Left forelimb (tissue), 1 donor: ENCODE data around the gene FREY1.

Source experiments
- DNase-seq: peaks from one replicate; pipeline ENCODE4 v3.0.0-alpha.2; 2018; ENCODE audit warnings: low spot score

FREY1 gene

GRCh38 chr11:45870706-45871105, 36.4 kb downstream of the FREY1 start:
- no peak for DNase-seq

DNA sequence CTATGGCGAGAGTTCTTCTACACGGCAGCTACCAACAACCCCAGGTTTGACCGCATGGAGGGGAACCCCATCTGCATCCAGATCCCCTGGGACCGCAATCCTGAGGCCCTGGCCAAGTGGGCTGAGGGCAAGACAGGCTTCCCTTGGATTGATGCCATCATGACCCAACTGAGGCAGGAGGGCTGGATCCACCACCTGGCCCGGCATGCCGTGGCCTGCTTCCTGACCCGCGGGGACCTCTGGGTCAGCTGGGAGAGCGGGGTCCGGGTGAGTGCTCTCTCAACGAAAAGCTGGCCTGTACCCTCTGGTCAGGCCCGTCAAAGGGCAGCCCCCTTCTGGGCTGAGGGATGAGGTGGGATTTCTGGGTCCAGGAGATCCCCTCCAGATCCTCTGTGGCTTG, 37.5 kb downstream of the FREY1 start:
- DNase-seq = no peak

DNA sequence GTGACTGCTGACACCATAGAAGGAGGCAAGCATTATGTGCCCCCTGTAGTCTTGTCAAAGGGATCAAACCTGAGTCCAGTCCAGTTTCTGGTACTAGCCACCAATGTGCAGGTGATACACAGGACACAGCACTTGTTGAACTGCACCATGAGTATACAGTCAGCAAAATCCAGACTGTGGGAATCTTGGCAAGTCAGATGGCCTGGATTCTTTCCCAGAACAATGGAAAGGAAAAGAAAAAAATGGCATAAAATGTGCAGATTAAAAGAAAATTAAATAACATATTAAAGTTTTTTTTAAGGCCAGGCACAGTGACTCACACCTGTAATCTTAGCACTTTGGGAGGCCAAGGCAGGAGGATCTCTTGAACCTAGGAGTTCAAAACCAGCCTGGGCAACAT, 43.0 kb downstream of the FREY1 start:
- no peak for DNase-seq

- no peak for DNase-seq
Observed at GRCh38 chr11:45860764-45861510, 46.1 kb downstream of the FREY1 start.

GRCh38 chr11:45860348-45860747, 46.7 kb downstream of the FREY1 start:
- DNase-seq = no peak

DNA sequence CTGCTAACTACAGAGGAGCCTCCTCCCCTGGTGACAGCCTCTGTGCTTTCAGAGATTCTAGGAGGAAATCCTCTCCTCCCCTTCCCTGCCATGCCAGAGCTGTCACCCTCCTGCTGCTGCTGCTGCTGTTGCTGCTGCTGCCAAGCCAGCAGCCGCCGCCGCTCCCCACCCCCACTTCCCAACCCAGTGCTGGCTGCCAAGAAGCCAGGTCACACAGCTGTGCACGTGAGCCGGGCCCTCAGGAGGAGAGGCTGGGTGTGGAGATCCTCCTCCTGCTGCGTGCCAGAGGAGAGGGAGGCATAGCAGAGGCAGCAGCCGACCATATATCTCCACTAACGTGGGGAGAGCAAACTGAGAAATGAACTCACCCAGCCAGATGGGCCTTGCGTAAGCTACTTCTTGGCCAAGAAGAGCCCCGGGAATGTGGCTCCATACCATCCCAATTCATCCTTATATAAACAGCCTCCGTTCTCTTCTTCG, 47.4 kb downstream of the FREY1 start:
- peak; percentile 89 for DNase-seq

- DNase-seq = no peak
Observed at GRCh38 chr11:45858751-45859398, 48.2 kb downstream of the FREY1 start.

DNA sequence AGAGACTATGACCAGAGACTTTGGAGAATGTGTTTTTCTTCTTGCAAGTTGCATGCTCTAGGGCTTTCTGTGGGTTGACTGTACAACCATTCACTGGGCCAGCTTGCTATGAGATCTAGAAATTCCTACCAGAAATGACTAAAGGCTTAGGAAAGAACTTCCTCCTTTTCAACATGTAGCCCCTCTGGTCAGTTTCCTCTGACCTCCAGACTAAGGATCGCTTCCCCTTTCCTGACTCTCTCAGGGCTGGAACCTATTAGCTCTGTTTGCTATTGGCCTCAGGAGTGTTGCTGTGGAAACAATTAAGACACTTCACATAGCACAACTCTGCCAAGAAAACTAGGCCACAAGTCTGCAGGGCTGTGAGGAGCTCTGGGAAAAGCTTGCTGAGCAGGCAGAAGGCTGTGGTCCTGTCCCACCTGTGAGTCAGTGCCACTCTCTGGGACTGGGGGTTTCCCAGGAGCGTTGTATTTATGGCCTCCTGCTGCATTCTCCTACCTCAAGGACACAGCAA, 49.1 kb downstream of the FREY1 start:
- no peak for DNase-seq
